ENCODE results near the gene HMX1. TPM values are rescaled to one million over a fixed set of nuclear protein-coding genes. Genes with fewer than 3 reads are reported as not detected.

Gene HMX1
- total RNA-seq, 1 donor from 2014 or later, result not detected

- no peak for DNase-seq (ENCODE audit: extremely low read depth, low read depth, low spot score)
These were observed 50.3 kb downstream of the HMX1 start for GRCh38 chr4:8821151-8821950.

- no peak for DNase-seq (ENCODE audit: extremely low read depth, low read depth, low spot score)
These were observed 51.2 kb downstream of the HMX1 start for GRCh38 chr4:8820178-8821102.

- DNase-seq (ENCODE audit: extremely low read depth, low read depth, low spot score), result no peak
These were observed 52.0 kb downstream of the HMX1 start for GRCh38 chr4:8819473-8820177.

DNA sequence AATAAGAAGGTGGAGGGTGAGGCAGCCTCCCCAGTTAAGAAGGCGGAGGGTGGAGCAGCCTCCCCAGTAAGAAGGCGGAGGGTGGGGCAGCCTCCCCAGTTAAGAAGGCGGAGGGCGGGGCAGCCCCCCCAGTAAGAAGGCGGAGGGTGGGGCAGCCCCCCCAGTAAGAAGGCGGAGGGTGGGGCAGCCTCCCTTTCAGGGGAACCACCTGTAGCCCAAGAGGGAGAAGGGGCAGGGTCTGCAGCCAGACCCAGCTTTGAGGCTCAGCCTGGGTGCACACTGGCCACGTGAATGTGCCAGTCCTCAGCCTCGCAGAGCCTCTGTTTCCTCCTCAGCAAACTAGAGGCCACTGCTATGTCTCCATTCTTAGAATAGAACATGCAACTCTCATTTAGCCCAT, 52.6 kb downstream of the HMX1 start:
- no peak for DNase-seq (ENCODE audit: extremely low read depth, low read depth, low spot score)

- DNase-seq (ENCODE audit: extremely low read depth, low read depth, low spot score), result no peak
These were observed 53.4 kb downstream of the HMX1 start for GRCh38 chr4:8818063-8818881.

DNA sequence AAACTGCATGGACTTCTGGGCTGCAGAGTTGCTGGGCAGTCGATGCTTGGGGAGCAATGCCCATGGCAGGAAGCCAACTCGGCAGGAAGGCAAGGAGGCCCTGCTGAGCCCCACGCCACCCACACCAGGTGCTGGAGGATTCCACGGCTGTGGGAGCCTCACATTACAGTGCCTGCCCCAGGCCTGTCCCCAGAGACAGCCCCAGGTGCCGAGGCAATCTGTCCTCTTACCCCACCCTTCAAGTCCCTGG, 53.9 kb downstream of the HMX1 start:
- DNase-seq (ENCODE audit: extremely low read depth, low read depth, low spot score), result no peak

- DNase-seq (ENCODE audit: extremely low read depth, low read depth, low spot score), result no peak
These were observed 54.4 kb downstream of the HMX1 start for GRCh38 chr4:8817096-8817812.
